SK-N-SH (cell line): ENCODE data around the gene SFMBT2. TPM values are rescaled to one million over a fixed set of nuclear protein-coding genes. Genes with fewer than 3 reads are reported as not detected.

Experiments
- CTCF ChIA-PET: fragments of 300-600, 350-600 bp; formaldehyde crosslinking; extraction: SDS; loops from one replicate; lab custom pipeline; 2021; lab: Yijun Ruan, JAX
- POLR2A ChIA-PET: fragments of 350-600 bp; sonication (Branson Sonifier 250); formaldehyde crosslinking; extraction: SDS; loops from one replicate; lab custom pipeline; 2020; ENCODE audit warnings: antibody characterized with exemption, inconsistent platforms; lab: Yijun Ruan, JAX
- DNase-seq: peaks from one replicate; pipeline ENCODE4 v3.0.0; 2012
- H2AFZ ChIP-seq: fragments of 200-600 bp; sonication (generic); 2 replicates; pipeline ENCODE4 v1.8.1; 2016; ENCODE audit warnings: antibody characterized with exemption, mild to moderate bottlenecking, low read depth
- H3F3A ChIP-seq: fragments of 200-600 bp; sonication (generic); replicated peaks from 2 replicates; pipeline ENCODE3; 2016; ENCODE audit warnings: antibody characterized with exemption, mild to moderate bottlenecking; ENCODE audit not compliant: insufficient read depth
- H3K27ac ChIP-seq, 2 experiments: fragments of 200-500 bp in 1 of 2; fragments of 200-600 bp in 1 of 2; sonication (Bioruptor generic) in 1 of 2; sonication (generic), shearing (Covaris generic) in 1 of 2; 2 replicates each; pipeline versions ENCODE4 v1.5.1 to v1.6.1; 2014 to 2016; ENCODE audit warnings: low read depth in 2 of 2, inconsistent platforms in 1 of 2, low read length in 1 of 2, mild to moderate bottlenecking in 1 of 2, mixed read lengths in 1 of 2
- H3K27me3 ChIP-seq: fragments of 200-600 bp; sonication (generic), shearing (Covaris generic); 2 replicates; pipeline ENCODE4 v1.6.1; 2016; ENCODE audit warnings: mixed run types; ENCODE audit not compliant: insufficient read depth
- H3K36me3 ChIP-seq, 2 experiments: fragments of 200-500 bp in 1 of 2; fragments of 200-600 bp in 1 of 2; sonication (Bioruptor generic) in 1 of 2; sonication (generic) in 1 of 2; replicated peaks in 1 of 2; 2 replicates each; pipeline versions ENCODE3 to v1.5.1; 2014 to 2016; ENCODE audit warnings: low read length in 1 of 2, mild to moderate bottlenecking in 1 of 2; ENCODE audit not compliant: insufficient read depth in 2 of 2, control insufficient read depth in 1 of 2
- H3K4me1 ChIP-seq, 2 experiments: fragments of 200-500 bp in 1 of 2; fragments of 200-600 bp in 1 of 2; sonication (Bioruptor generic) in 1 of 2; sonication (generic), shearing (Covaris generic) in 1 of 2; 2 replicates each; pipeline versions ENCODE4 v1.5.1 to v1.6.1; 2014 to 2016; ENCODE audit warnings: low read depth in 1 of 2, low read length in 1 of 2, mixed run types in 1 of 2; ENCODE audit not compliant: insufficient read depth in 2 of 2, control insufficient read depth in 1 of 2
- H3K4me2 ChIP-seq: fragments of 200-600 bp; sonication (generic), shearing (Covaris generic); 2 replicates; pipeline ENCODE4 v1.6.1; 2017; ENCODE audit warnings: mixed run types
- H3K4me3 ChIP-seq, 2 experiments: fragments of 200-500 bp in 1 of 2; fragments of 200-600 bp in 1 of 2; sonication (Bioruptor generic) in 1 of 2; sonication (generic), shearing (Covaris generic) in 1 of 2; 2 replicates each; pipeline versions ENCODE4 v1.5.1 to v1.8.1; 2014 to 2016; ENCODE audit warnings: low read depth in 2 of 2, inconsistent platforms in 1 of 2, low read length in 1 of 2, mild to moderate bottlenecking in 1 of 2, mixed read lengths in 1 of 2, moderate library complexity in 1 of 2
- H3K79me2 ChIP-seq: fragments of 200-600 bp; sonication (generic); 2 replicates; pipeline ENCODE4 v1.8.1; 2017; ENCODE audit warnings: mild to moderate bottlenecking; ENCODE audit not compliant: insufficient read depth
- H3K9ac ChIP-seq: fragments of 200-600 bp; sonication (generic); 2 replicates; pipeline ENCODE4 v1.6.1; 2017; ENCODE audit warnings: mixed run types
- H3K9me2 ChIP-seq: fragments of 200-600 bp; sonication (generic); 2 replicates; pipeline ENCODE4 v1.6.1; 2017; ENCODE audit warnings: mixed run types
- H3K9me3 ChIP-seq: fragments of 200-600 bp; sonication (generic); 2 replicates; pipeline ENCODE4 v1.6.1; 2017; ENCODE audit warnings: mixed run types, mild to moderate bottlenecking, moderate library complexity
- H4K20me1 ChIP-seq: fragments of 200-600 bp; sonication (generic); 2 replicates; pipeline ENCODE4 v1.6.1; 2017; ENCODE audit warnings: mild to moderate bottlenecking, mixed run types; ENCODE audit not compliant: insufficient read depth
- CHD2 ChIP-seq: fragments of 150-350 bp; IDR thresholded peaks from 2 replicates; pipeline ENCODE4 v1.6.1; 2018; ENCODE audit warnings: low read length; ENCODE audit not compliant: partially characterized antibody
- ELF1 ChIP-seq: IDR thresholded peaks from 2 replicates; pipeline ENCODE4 v1.4.0; 2012
- FOSL2 ChIP-seq: IDR thresholded peaks from 2 replicates; pipeline ENCODE4 v1.4.0; 2012; ENCODE audit warnings: low read depth, mild to moderate bottlenecking, moderate library complexity, borderline replicate concordance
- FOXJ3 ChIP-seq: sonication (generic); formaldehyde crosslinking; IDR thresholded peaks from 2 replicates; pipeline ENCODE4 v1.5.1; 2020; ENCODE audit warnings: mild to moderate bottlenecking, missing genetic modification reagents
- FOXM1 ChIP-seq: IDR thresholded peaks from 2 replicates; pipeline ENCODE4 v1.4.0; 2012; ENCODE audit warnings: low read depth, mild to moderate bottlenecking
- GATA2 ChIP-seq: sonication (generic); formaldehyde crosslinking; IDR thresholded peaks from 2 replicates; pipeline ENCODE4 v1.5.0; 2020; ENCODE audit warnings: mild to moderate bottlenecking, missing genetic modification reagents
- IRF3 ChIP-seq: fragments of 150-350 bp; IDR thresholded peaks from 2 replicates; pipeline ENCODE4 v1.6.1; 2016; ENCODE audit warnings: mild to moderate bottlenecking, low read depth, low read length
- MXI1 ChIP-seq: IDR thresholded peaks from 2 replicates; pipeline ENCODE4 v1.6.1; 2012; ENCODE audit warnings: mild to moderate bottlenecking, low read depth, low read length, improper control_type of control experiment
- NFIC ChIP-seq: IDR thresholded peaks from 2 replicates; pipeline ENCODE4 v1.4.0; 2012; ENCODE audit warnings: borderline replicate concordance
- NRF1 ChIP-seq: IDR thresholded peaks from 2 replicates; pipeline ENCODE4 v1.6.1; 2012; ENCODE audit warnings: low read depth, mild to moderate bottlenecking, low read length
- PBX3 ChIP-seq: IDR thresholded peaks from 2 replicates; pipeline ENCODE4; 2012
- RAD21 ChIP-seq: IDR thresholded peaks from 2 replicates; pipeline ENCODE4 v1.6.1; 2012; ENCODE audit warnings: mild to moderate bottlenecking, low read length
- RCOR1 ChIP-seq: fragments of 150-350 bp; IDR thresholded peaks from 2 replicates; pipeline ENCODE4 v1.6.1; 2017; ENCODE audit warnings: antibody characterized with exemption, low read length
- REST ChIP-seq: IDR thresholded peaks from 2 replicates; pipeline ENCODE4 v1.6.1; 2012; ENCODE audit warnings: mild to moderate bottlenecking, low read depth, low read length, moderate library complexity
- RFX5 ChIP-seq: IDR thresholded peaks from 2 replicates; pipeline ENCODE4 v1.6.1; 2012; ENCODE audit warnings: mild to moderate bottlenecking, improper control_type of control experiment, low read length
- TAF1 ChIP-seq: IDR thresholded peaks from 2 replicates; pipeline ENCODE4 v1.6.1; 2012; ENCODE audit warnings: low read depth, mild to moderate bottlenecking, low read length, moderate library complexity, borderline replicate concordance
- TCF12 ChIP-seq: IDR thresholded peaks from 2 replicates; pipeline ENCODE4 v1.4.0; 2012
- TEAD4 ChIP-seq: IDR thresholded peaks from 2 replicates; pipeline ENCODE4 v1.4.0; 2012; ENCODE audit warnings: mild to moderate bottlenecking, borderline replicate concordance; ENCODE audit not compliant: insufficient read depth
- USF1 ChIP-seq: IDR thresholded peaks from 2 replicates; pipeline ENCODE4 v1.4.0; 2012; ENCODE audit warnings: low read depth, borderline replicate concordance
- USF2 ChIP-seq: fragments of 150-350 bp; IDR thresholded peaks from 2 replicates; pipeline ENCODE4 v1.6.1; 2017; ENCODE audit warnings: antibody characterized with exemption, low read length, low read depth, borderline replicate concordance
- WGBS: methylation state at CpG from one replicate; pipeline ENCODE4 v1.1.6; 2017; ENCODE audit warnings: low lambda C conversion rate; 5-methylcytosine and 5-hydroxymethylcytosine counted together
- polyA plus RNA-seq, 3 experiments: library from polyadenylated mRNA; depleted of rRNA; stranded (reverse); fragments of >200 nt; gene quantifications; 2 replicates each; pipeline ENCODE4 v1.2.3, GENCODE V29; 2012

The SFMBT2 gene
- polyA plus RNA-seq, 1 of the 3 experiments (the other 2 are of a cell fraction), result 0.20 TPM

GRCh38 chr10:7351894-7352293 lies 58.9 kb downstream of the SFMBT2 start:
- DNase-seq, result no peak
- no peaks in the 10 kb centered on the region for H3K79me2 ChIP-seq
- H3K27ac ChIP-seq, result no peak overlapping the region
- no peak for TF ChIP-seq PBX3
- TF ChIP-seq CHD2, result no peak
- TF ChIP-seq TAF1, result no peak
- TF ChIP-seq FOSL2, result no peak
- no peak for TF ChIP-seq FOXJ3 (CRISPR knock-in tag)
- no peak for TF ChIP-seq NFIC
- no peak for TF ChIP-seq USF2
- TF ChIP-seq USF1, result no peak
- no peak for TF ChIP-seq FOXM1
- no peak for TF ChIP-seq IRF3
- TF ChIP-seq RFX5, result no peak
- TF ChIP-seq TEAD4, result no peak
- no peak for TF ChIP-seq TCF12
- no peak for TF ChIP-seq MXI1
- no peak for TF ChIP-seq RAD21
- no peak for TF ChIP-seq RCOR1
- TF ChIP-seq NRF1, result no peak
- no peak for TF ChIP-seq ELF1
- no peak for TF ChIP-seq GATA2 (CRISPR knock-in tag)
- no peak for TF ChIP-seq REST
- no peaks in the 10 kb centered on the region for H3K27me3 ChIP-seq
- peaks cover 0 to 4% of the 10 kb centered on the region in 2 experiments; a peak in 2 of 4 replicates for H3K4me1 ChIP-seq
- WGBS, result 54% methylated on average over 9 of the region's 9 CpGs
- POLR2A ChIA-PET, result no interaction called here
- H3K9ac ChIP-seq, result no peak overlapping the region
- H3F3A ChIP-seq, result no peaks in the 10 kb centered on the region
- no peak overlapping the region for H3K4me3 ChIP-seq
- no peak overlapping the region for H2AFZ ChIP-seq
- H3K36me3 ChIP-seq, result no peaks in the 10 kb centered on the region
- no peaks in the 10 kb centered on the region for H4K20me1 ChIP-seq
- H3K9me2 ChIP-seq, result no peaks in the 10 kb centered on the region
- CTCF ChIA-PET, result interaction anchor here (1.6 kb wide), 1 partner anchor 10 kb away, joined by 4 read pairs; no protein-coding TSS in a partner anchor
- H3K9me3 ChIP-seq, result no peaks in the 10 kb centered on the region
- H3K4me2 ChIP-seq, result no peak overlapping the region
